H54 (cell line): ENCODE results near the gene CDH18.

ENCODE experiments used
- DNase-seq: peaks from one replicate; pipeline ENCODE4 v3.0.0; 2011; ENCODE audit warnings: low spot score, mixed read lengths; ENCODE audit not compliant: insufficient read length
- FAIRE-seq: peaks from 3 replicates; lab custom pipeline; 2011; peaks lifted over from hg19 to GRCh38; lab: Jason Lieb, UNC
- POLR2A ChIP-seq: IDR thresholded peaks from 2 replicates; pipeline ENCODE4 v1.6.1; 2011; ENCODE audit warnings: low read depth, mild to moderate bottlenecking, low read length

Gene CDH18

DNA sequence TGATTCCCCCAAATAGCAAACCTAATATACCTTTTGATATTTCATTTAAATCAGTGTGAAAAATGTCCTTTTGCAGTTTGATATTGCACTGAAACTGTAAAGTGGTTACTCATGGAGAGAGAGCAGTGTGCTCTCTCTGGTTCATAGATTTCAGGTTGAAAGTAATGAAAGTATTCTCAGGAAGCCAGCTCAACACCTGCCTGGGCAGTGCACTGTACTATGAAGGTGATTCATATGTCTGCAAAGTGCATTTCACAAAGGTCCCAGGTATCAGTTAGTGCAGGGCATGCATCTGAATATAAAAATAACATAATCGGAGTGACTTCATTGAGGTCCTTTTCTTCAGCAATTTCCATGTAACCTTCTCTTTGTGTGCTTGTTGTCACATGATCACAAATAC is 274.3 kb downstream of the CDH18 start:
- no peak for TF ChIP-seq POLR2A
- FAIRE-seq: no peak
- DNase-seq: no peak

DNA sequence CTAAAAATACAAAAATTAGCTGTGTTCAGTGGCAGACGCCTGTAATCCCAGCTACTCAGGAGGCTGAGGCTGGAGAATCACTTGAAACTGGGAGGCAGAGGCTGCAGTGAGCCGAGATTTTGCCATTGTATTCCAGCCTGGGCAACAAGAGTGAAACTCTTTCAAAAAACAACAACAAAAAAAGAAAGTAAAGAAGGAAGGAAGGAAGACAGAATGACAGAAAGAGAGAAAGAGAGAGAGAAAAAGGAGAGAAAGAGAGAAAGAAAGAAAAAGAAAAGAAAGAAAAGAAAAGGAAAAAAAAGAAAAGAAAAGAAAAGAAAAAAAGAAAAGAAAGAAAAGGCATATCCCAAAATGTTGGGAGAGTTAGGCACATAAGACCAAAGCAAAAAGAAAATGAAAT is 278.6 kb downstream of the CDH18 start:
- DNase-seq: no peak
- FAIRE-seq: no peak
- TF ChIP-seq POLR2A: no peak

DNA sequence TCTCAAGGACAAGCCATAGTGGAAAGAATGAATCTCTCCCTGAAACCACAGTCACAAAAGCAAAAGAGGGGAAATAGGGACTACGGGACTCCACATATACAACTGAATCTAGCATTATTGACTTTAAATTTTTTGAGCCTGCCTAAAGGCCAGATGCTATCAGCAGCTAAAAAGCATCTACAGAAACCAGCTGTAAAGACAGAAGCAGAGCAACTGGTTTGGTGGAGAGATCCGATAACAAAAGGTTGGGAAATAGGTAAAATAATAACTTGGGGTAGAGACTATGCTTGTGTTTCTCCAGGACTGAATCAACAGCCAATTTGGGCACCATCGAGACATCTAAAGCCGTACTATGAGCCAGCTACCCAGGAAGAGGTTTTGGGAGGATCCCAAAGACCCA is 281.2 kb downstream of the CDH18 start:
- no peak for TF ChIP-seq POLR2A
- FAIRE-seq: no peak
- no peak for DNase-seq

DNA sequence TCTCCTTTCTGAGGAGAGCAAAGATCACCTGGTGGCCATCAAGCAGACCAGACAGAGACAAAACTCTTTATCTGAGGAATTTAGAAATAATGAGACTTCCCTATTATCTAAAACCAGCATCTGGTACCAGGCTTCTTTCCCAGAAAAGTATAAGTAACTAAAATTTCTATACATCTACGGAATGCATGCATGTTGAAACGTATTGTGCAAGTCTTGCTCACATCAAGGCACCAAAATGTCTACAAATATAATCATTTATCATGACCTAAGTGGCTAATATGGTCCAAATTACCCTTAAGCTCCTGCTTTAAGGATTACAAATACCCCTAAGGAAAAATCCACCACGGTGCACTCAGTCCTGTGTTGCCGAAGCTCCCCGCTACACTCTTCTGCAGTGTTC is 286.3 kb downstream of the CDH18 start:
- no peak for TF ChIP-seq POLR2A
- no peak for FAIRE-seq
- no peak for DNase-seq

DNA sequence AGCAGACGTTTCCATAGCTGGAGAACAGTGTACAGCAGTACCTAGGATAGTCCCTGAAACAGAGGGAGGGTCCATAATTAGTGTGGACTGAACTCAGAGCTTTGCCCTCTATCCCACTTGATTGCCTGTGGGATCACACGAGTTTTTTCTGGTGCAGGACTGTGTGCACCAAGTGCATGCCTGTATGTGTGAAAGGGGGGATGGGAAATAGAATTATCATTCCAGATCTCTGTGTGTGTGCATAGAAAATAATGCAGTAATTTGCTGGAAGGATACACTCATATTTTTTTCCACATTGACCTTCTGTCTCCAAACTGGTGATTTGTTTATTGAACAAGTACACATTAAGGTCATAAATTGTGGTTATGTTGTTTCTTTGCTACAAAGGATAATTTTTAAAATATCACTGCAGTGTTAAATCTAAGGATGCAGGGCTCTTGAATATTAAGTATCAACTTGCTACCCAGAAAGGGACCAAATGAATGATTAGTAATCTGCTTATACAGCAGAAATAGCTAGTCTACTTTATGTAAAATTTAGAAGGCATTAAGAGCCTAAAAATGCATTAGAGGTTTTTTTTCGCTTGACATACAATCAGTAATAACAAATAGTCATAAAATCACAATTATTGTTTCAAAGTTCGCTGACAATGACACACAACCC is 292.9 kb downstream of the CDH18 start:
- DNase-seq (no peak), FAIRE-seq (peak; percentile 36)
- TF ChIP-seq POLR2A: no peak

DNA sequence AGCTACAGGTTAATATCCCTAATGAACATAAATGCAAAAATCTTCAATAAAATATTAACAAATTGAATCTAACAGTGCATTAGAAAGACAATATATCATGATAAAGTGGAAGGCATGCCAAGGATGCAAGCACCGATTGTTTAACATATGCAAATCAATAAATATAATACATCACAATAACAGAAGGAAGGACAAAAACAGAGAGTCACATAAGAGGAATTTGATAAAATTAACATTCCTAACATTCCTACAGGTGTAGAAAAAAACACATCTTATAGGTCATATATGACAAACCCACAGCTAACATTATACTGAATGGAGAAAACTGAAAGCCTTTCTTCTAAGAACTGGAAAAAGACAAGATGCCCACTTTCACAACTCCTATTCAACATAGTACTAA is 297.0 kb downstream of the CDH18 start:
- no peak for TF ChIP-seq POLR2A
- DNase-seq (no peak), FAIRE-seq (peak; percentile 79)

DNA sequence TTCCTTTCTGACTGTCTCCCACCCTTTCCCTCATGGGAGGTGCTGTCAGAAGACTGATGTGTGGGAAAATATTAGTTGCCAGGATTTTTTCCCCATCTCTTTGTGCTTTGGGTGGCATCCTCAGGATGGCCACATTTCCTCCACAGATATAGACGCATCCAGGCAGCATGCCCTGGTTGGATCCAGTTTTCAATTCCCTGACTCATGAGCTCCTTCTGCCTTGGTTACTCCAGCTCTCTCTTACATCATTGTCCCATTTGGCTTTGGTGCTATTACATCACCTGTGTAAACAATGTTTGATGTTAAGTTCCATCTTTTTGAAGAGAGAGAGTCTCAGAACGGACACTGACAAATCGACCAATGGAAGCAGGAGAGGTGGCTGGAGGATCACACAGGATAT is 302.5 kb downstream of the CDH18 start:
- DNase-seq (no peak), FAIRE-seq (no peak)
- TF ChIP-seq POLR2A: no peak

DNA sequence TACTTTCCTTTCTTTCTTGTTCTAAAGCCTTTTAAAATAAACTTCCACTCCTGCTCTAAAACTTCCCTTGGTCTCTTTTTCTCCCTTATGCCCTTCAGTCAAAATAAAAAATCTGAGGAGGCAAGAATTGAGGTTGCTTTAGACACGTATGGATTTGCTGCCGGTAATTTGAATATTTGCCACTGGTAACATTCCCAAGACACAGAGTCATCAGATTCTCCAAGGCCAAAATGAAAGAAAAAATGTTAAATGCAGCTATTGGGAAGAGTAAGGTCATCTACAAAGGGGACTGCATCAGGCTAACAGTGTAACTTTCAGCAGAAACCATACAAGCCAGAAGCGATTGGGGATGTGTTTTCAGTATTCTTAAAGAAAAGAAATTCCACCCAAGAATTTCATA is 311.1 kb downstream of the CDH18 start:
- TF ChIP-seq POLR2A: no peak

DNA sequence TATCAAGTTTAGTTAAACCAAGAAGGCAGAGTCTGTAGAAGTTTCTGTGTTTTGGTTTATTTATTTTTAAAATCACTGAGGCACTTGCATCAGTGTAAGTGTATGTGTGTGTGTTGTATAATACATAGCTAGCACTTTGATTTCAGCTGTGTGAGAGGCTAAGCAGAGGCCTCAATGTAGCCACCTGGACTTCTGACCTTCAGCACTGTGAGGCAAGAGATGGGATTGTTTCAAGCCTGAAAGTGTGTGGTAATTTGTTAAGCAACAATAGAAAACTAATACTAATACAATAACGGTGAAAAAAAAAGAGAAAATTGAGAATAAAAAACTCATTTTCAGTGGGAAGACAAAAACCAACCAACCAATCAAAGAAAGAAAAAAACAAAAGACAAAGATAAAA is 327.3 kb downstream of the CDH18 start:
- FAIRE-seq (no peak), DNase-seq (no peak)
- TF ChIP-seq POLR2A: no peak

More for the DNA sequence above, 311.1 kb downstream of the CDH18 start:
- FAIRE-seq (peak; percentile 97), DNase-seq (no peak)

DNA sequence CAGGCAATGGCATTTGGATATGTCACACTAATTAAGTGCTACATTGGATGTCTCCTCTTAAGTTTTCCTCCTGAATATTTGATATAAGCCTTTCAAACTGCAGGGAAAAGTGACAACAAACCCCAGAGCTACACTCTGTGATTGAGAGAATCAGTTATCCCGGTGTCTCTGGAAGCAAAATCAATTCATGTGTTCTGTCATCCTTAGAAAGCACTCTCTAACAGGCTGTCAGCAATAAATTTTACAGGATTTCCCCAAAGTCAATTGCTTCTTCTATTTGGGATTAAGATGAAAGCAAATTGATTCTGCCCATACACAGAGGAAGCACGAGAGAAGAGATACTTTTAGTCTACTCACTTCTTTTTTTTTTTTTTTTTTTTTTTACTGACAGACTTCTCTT is 332.4 kb downstream of the CDH18 start:
- DNase-seq (no peak), FAIRE-seq (no peak)
- no peak for TF ChIP-seq POLR2A

DNA sequence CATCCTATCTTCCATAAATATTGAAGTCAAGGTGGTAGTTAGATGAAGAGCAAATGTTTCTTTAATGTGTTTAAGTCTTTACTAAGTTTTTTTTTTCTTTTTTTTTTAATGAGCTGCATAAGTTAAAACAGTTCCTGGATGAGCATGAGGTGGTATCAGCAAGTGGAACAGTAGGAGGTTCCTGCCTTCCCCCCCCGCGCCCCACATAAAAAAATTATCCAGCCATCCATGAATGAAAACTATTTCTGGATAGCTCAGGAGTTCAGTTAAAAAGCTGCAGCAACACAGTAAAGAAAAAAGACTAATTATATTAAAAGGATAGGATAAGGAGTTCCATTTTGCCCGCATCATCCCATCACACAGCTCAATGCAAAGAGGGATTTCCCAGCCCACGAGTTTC is 349.5 kb downstream of the CDH18 start:
- DNase-seq (no peak), FAIRE-seq (no peak)
- no peak for TF ChIP-seq POLR2A

DNA sequence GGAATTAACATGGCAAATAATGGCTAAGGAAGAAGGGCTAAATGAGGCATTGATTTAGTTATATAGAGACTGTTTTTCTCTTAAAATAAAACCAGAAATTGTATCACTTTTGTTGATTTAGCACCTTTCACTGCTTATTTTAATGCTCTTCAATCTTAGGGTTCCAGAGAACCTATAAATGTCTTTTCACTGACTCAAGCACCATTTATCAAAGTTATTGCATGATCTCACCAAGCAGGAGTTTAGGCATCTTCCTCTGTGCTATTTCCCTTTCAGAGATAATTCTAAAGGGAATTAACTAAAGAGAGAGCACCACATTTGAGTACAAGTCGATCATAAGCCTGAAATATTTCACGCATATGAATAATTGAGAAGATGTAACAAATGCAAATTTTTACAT is 357.1 kb downstream of the CDH18 start:
- DNase-seq (peak; percentile 5), FAIRE-seq (peak; percentile 90)
- no peak for TF ChIP-seq POLR2A

DNA sequence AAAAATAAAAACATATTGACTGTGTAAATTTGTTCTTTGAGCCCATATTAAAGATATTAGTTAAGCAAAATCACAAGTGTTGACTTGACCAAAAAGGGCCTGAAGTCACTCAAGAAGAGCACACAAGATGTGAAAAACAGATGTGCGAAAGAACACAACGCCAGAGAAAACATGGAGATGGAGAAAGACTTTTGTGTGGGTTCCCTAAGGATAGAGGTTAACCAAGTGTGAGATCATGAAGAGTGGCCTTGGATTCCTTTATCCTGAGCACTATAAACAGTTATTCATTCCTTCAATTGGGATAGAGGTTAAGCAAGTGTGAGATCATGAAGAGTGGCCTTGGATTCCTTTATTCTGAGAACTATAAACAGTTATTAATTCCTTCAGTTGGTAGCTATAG is 361.8 kb downstream of the CDH18 start:
- no peak for TF ChIP-seq POLR2A
- no peak for DNase-seq
- peak; percentile 20 for FAIRE-seq

DNA sequence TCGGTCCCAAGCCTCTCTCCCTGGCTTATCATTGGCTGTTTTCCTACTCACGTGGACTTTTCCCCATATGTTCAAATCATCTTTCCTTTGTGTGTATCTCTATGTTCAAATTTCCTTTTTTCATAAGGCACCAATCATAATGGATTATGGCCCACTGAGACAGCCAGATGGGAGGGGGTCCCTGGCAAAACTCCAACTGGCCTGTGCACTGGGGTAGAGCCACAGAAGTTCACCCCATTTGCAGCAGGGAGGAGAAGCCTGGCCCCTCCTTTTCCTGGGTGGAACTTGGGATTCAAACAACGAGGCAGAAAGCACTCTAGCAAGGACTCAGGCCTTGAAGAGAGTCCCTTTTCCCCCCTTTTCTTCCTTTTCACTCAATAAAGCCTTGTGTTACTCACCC is 362.4 kb downstream of the CDH18 start:
- no peak for TF ChIP-seq POLR2A
- DNase-seq: no peak
- FAIRE-seq: peak; percentile 20

DNA sequence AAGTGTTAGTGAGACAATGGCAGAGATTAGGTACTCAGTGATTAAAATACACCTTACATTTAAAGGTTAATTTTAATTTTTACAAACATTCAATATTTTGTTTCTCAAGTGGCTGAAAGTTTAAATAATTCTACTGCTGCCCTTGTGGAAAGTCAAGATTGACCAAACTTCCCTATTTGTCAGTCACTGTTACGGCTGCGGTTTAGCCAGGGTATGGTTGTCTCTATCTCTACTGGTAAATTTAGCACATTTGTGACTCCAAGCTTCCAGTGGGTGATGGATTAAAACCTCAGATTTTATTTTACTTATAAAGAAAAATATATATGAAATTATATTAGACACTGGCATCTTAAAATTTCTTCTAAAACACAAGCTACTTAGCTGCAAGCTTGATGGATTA is 368.4 kb downstream of the CDH18 start:
- no peak for TF ChIP-seq POLR2A
- DNase-seq (no peak), FAIRE-seq (no peak)
